Ovary (tissue), 9 donors: Measurements from ENCODE around the gene SH3RF3. TPM values are rescaled to one million over a fixed set of nuclear protein-coding genes. Genes with fewer than 3 reads are reported as not detected.

Experiments used
- DNase-seq, 5 donors: peaks; one replicate each; pipeline ENCODE4 v3.0.0-alpha.2; 2019 to 2020
- H3K27ac ChIP-seq, 2 donors: fragments of 200-600 bp; one replicate each; pipeline versions ENCODE4 v1.5.1 to v1.8.0; 2019 to 2022
- H3K27me3 ChIP-seq: fragments of 200-600 bp; one replicate; pipeline ENCODE4 v1.8.0; 2022
- H3K36me3 ChIP-seq: fragments of 200-600 bp; sonication (generic); one replicate; pipeline ENCODE4 v1.5.1; 2019
- H3K4me1 ChIP-seq: one replicate; pipeline ENCODE4 v1.8.1; 2013; ENCODE audit warnings: mild to moderate bottlenecking, moderate library complexity; ENCODE audit not compliant: insufficient read depth
- H3K4me3 ChIP-seq: fragments of 200-600 bp; sonication (generic); one replicate; pipeline ENCODE4 v1.5.1; 2017
- H3K9me3 ChIP-seq, 2 donors: fragments of 200-600 bp in 1 of 2; sonication (generic) in 1 of 2; one replicate each; pipeline versions ENCODE4 v1.5.1 to v1.8.1; 2013 to 2019; ENCODE audit warnings: mild to moderate bottlenecking in 1 of 2, moderate library complexity in 1 of 2
- CTCF ChIP-seq, 3 donors: fragments of 450-650 bp in 2 of 3; fragments of 200-600 bp in 1 of 3; IDR thresholded peaks; one replicate each; pipeline versions ENCODE4 v1.5.1 to v1.8.0; 2016 to 2022; ENCODE audit warnings: antibody characterized with exemption in 3 of 3, mild to moderate bottlenecking in 1 of 3
- EP300 ChIP-seq: sonication (generic); formaldehyde crosslinking; IDR thresholded peaks from one replicate; pipeline ENCODE4 v1.6.1; 2017; ENCODE audit warnings: antibody characterized with exemption
- POLR2A ChIP-seq: fragments of 450-650 bp; IDR thresholded peaks from one replicate; pipeline ENCODE4 v1.6.1; 2017; ENCODE audit warnings: antibody characterized with exemption, mild to moderate bottlenecking, moderate library complexity
- WGBS, 3 donors: extraction: QIAGEN DNeasy Blood & Tissue Kit in 1 of 3; methylation state at CpG; one replicate each; pipeline versions ENCODE4 v1.1.5 to v1.1.7; 2013 to 2017; 5-methylcytosine and 5-hydroxymethylcytosine counted together
- intact Hi-C, 4 donors: fragments of 100-400 bp; cut with DNase I; formaldehyde crosslinking; loops; one replicate each; pipeline versions ENCODE4 v1.11.0 to v1.15.1; 2022 to 2023
- polyA plus RNA-seq, 2 donors: library from polyadenylated mRNA; stranded (reverse); fragments of 200-250 nt in 1 of 2; fragments of 350-450 nt in 1 of 2; fragmentation: Illumina TruSeq in 1 of 2; extraction: RNeasy Lipid Tissue Mini Kit (QIAGEN cat#74804) in 1 of 2; gene quantifications; one replicate each; pipeline ENCODE4 v1.2.3, GENCODE V29; 2013 to 2014
- total RNA-seq, 7 donors: library from RNA; depleted of rRNA in 2 of 7; stranded (reverse); fragments of >200 nt in 2 of 7; fragmentation: NEBNext Ultra II Directional in 3 of 7; extraction: Animal tissue kit (Norgen Biotek cat#: 25700) in 3 of 7; gene quantifications; one replicate each; pipeline versions ENCODE4 v1.1.0 to v1.2.4, GENCODE V29; 2016 to 2023
- donor health status: DM: no; HTN: no; CAD: no; lungs with moderate emphysema.
- donor health status: DM: no; HTN: no; CAD: no.
- donor health status: Bipolar disorder and iron deficiency.
- donor health status: DM: yes; HTN: yes; CAD: no.
- donor health status: DM: no; HTN: no; CAD: no.
- donor health status: DM: yes; HTN: yes; CAD: no.

SH3RF3 gene
- total and polyA plus RNA-seq, 9 donors: 2.7 to 10.1 (median 4.5) TPM

- Histone ChIP-seq H3K27ac (no peak overlapping the region), H3K9me3 (no peaks in the 10 kb centered on the region), H3K4me1 (peaks cover 3% of the 10 kb centered on the region), H3K27me3 (no peaks in the 10 kb centered on the region), H3K4me3 (no peak overlapping the region), H3K36me3 (no peaks in the 10 kb centered on the region)
- no peak for DNase-seq
- no peak for TF ChIP-seq POLR2A
- TF ChIP-seq CTCF (IDR thresholded peaks at IDR 0.05): no peak
- TF ChIP-seq EP300: no peak
- intact Hi-C loops: no loop called here
- 92 to 95% (median 94%) methylated on average over 12 of the region's 12 CpGs for WGBS, 3 donors
Observed at GRCh38 chr2:109346601-109347228, 217.7 kb downstream of the SH3RF3 start.

- Histone ChIP-seq H3K4me1 (peaks cover 3% of the 10 kb centered on the region), H3K27ac (no peak overlapping the region), H3K4me3 (no peak overlapping the region), H3K36me3 (no peaks in the 10 kb centered on the region), H3K9me3 (no peaks in the 10 kb centered on the region), H3K27me3 (no peaks in the 10 kb centered on the region)
- 89 to 96% (median 95%) methylated on average over 13 of the region's 13 CpGs for WGBS, 3 donors
- no peak for DNase-seq
- intact Hi-C loops: no loop called here
- TF ChIP-seq POLR2A (no peak), CTCF (IDR thresholded peaks at IDR 0.05) (no peak), EP300 (no peak)
Observed at GRCh38 chr2:109347626-109348025, 218.6 kb downstream of the SH3RF3 start.

- DNase-seq: no peak
- 98 to 100% (median 100%) methylated on average over 3 of the region's 3 CpGs for WGBS, 3 donors
- H3K27ac ChIP-seq: no peak overlapping the region
- H3K27me3 ChIP-seq: no peaks in the 10 kb centered on the region
- H3K9me3 ChIP-seq: no peaks in the 10 kb centered on the region
- peaks cover 3% of the 10 kb centered on the region for H3K4me1 ChIP-seq
- intact Hi-C loops: no loop called here
- no peak overlapping the region for H3K4me3 ChIP-seq
- TF ChIP-seq EP300 (no peak), CTCF (IDR thresholded peaks at IDR 0.05) (no peak), POLR2A (no peak)
- no peaks in the 10 kb centered on the region for H3K36me3 ChIP-seq
Observed at GRCh38 chr2:109348190-109348589, 219.2 kb downstream of the SH3RF3 start.

GRCh38 chr2:109348671-109349502 is 219.9 kb downstream of the SH3RF3 start:
- no peak for TF ChIP-seq CTCF (IDR thresholded peaks at IDR 0.05)
- TF ChIP-seq POLR2A: no peak
- TF ChIP-seq EP300: no peak
- DNase-seq: no peak
- H3K4me1 ChIP-seq: peaks cover 3% of the 10 kb centered on the region
- no peak overlapping the region for H3K4me3 ChIP-seq
- H3K27ac ChIP-seq: no peak overlapping the region
- H3K27me3 ChIP-seq: no peaks in the 10 kb centered on the region
- no peaks in the 10 kb centered on the region for H3K9me3 ChIP-seq
- 74 to 80% (median 75%) methylated on average over 13 of the region's 13 CpGs for WGBS, 3 donors
- intact Hi-C loops: no loop called here
- no peaks in the 10 kb centered on the region for H3K36me3 ChIP-seq
